GM23248 (cell line): ENCODE results near the gene PCDHGA1. TPM values are rescaled to one million over a fixed set of nuclear protein-coding genes. Genes with fewer than 3 reads are reported as not detected.

ENCODE experiments used
- DNase-seq: peaks from one replicate; pipeline ENCODE4 v3.0.0-alpha.2; 2015
- H2AFZ ChIP-seq: fragments of 200-600 bp; sonication (generic); 2 replicates; pipeline ENCODE4 v1.6.1; 2016; ENCODE audit warnings: antibody characterized with exemption
- H3F3A ChIP-seq: fragments of 200-600 bp; sonication (generic); 2 replicates; pipeline ENCODE4 v1.6.1; 2016; ENCODE audit warnings: mild to moderate bottlenecking, antibody characterized with exemption, mixed run types; ENCODE audit not compliant: insufficient read depth
- H3K27ac ChIP-seq: fragments of 200-600 bp; sonication (generic); 2 replicates; pipeline ENCODE4 v1.5.1; 2016; ENCODE audit warnings: mild to moderate bottlenecking
- H3K27me3 ChIP-seq: fragments of 200-600 bp; sonication (generic); replicated peaks from 2 replicates; pipeline ENCODE4 v1.6.1; 2016; ENCODE audit warnings: mild to moderate bottlenecking; ENCODE audit not compliant: insufficient read depth
- H3K36me3 ChIP-seq: fragments of 200-600 bp; sonication (generic); 2 replicates; pipeline ENCODE4 v1.6.1; 2016; ENCODE audit warnings: low read depth, mild to moderate bottlenecking
- H3K4me1 ChIP-seq: fragments of 200-600 bp; sonication (generic); 2 replicates; pipeline ENCODE4 v1.6.1; 2016; ENCODE audit warnings: mild to moderate bottlenecking; ENCODE audit not compliant: insufficient read depth
- H3K4me2 ChIP-seq: fragments of 200-600 bp; sonication (generic); one replicate; pipeline ENCODE4 v1.6.1; 2016; ENCODE audit warnings: mild to moderate bottlenecking; ENCODE audit not compliant: unreplicated experiment
- H3K4me3 ChIP-seq: fragments of 200-600 bp; sonication (generic); 2 replicates; pipeline ENCODE4 v1.5.1; 2016; ENCODE audit warnings: mild to moderate bottlenecking
- H3K79me2 ChIP-seq: fragments of 200-600 bp; sonication (generic); 2 replicates; pipeline ENCODE4 v1.6.1; 2016; ENCODE audit warnings: mild to moderate bottlenecking; ENCODE audit not compliant: insufficient read depth
- H3K9ac ChIP-seq: fragments of 200-600 bp; sonication (generic); 2 replicates; pipeline ENCODE4 v1.6.1; 2016; ENCODE audit warnings: mild to moderate bottlenecking
- H3K9me2 ChIP-seq: fragments of 200-600 bp; sonication (generic); 2 replicates; pipeline ENCODE4 v1.6.1; 2016; ENCODE audit warnings: mixed run types, mild to moderate bottlenecking, moderate library complexity; ENCODE audit not compliant: insufficient read depth
- H3K9me3 ChIP-seq: fragments of 200-600 bp; sonication (generic); one replicate; pipeline ENCODE4 v1.6.1; 2017; ENCODE audit warnings: low read depth
- H4K20me1 ChIP-seq: fragments of 200-600 bp; sonication (generic); 2 replicates; pipeline ENCODE4 v1.6.0; 2016; ENCODE audit not compliant: insufficient read depth
- EZH2 ChIP-seq: fragments of 200-600 bp; sonication (generic); IDR thresholded peaks from 2 replicates; pipeline ENCODE4 v1.6.1; 2018; ENCODE audit warnings: antibody characterized with exemption, mild to moderate bottlenecking; ENCODE audit not compliant: insufficient read depth, poor library complexity, severe bottlenecking
- EZH2phosphoT487 ChIP-seq: fragments of 200-600 bp; sonication (generic); IDR thresholded peaks from 2 replicates; pipeline ENCODE4 v1.6.1; 2018; ENCODE audit warnings: antibody characterized with exemption, moderate library complexity, mild to moderate bottlenecking, low read depth; ENCODE audit not compliant: insufficient read depth
- WGBS, 2 experiments: methylation state at CpG; one replicate each; pipeline ENCODE4 v1.1.6; 2015 to 2017; ENCODE audit warnings: low lambda C conversion rate in 2 of 2, low coverage in 1 of 2; ENCODE audit errors: missing lambda C conversion rate in 2 of 2; 5-methylcytosine and 5-hydroxymethylcytosine counted together
- in situ Hi-C: fragments of 300-500 bp; cut with MboI; formaldehyde crosslinking; loops from 2 replicates; pipeline ENCODE4 v1.15.0; 2020
- polyA plus RNA-seq: library from polyadenylated mRNA; unstranded; fragments of >200 nt; fragmentation: Nextera tagmentation; extraction: Ambion mirVana; gene quantifications from 2 replicates; pipeline ENCODE4 v1.2.1, GENCODE V29; 2016
- total RNA-seq: library from RNA; depleted of rRNA; stranded (reverse); fragments of >200 nt; shearing (Covaris generic); gene quantifications from 2 replicates; pipeline ENCODE4 v1.2.3, GENCODE V29; 2014

The PCDHGA1 gene
- total and polyA plus RNA-seq, 2 experiments from 2014 or later = 0.63 to 1.8 TPM

DNA sequence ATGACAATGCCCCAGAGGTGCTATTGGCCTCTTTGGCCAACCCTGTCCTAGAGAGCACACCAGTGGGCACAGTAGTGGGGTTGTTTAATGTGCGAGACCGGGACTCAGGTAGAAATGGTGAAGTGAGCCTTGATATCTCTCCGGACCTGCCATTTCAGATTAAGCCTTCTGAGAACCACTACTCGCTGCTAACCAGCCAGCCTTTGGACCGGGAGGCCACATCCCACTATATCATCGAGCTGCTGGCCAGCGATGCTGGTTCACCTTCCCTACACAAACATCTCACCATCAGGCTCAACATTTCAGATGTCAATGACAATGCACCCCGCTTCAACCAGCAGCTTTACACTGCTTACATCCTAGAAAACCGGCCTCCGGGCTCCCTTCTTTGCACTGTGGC is 160.0 kb downstream of the PCDHGA1 start:
- H3K36me3 ChIP-seq = no peaks in the 10 kb centered on the region
- H3F3A ChIP-seq = peaks cover 36% of the 10 kb centered on the region
- H3K9ac ChIP-seq = no peak overlapping the region
- no peaks in the 10 kb centered on the region for H3K27me3 ChIP-seq
- H3K4me3 ChIP-seq = no peak overlapping the region
- H3K79me2 ChIP-seq = peaks cover 84% of the 10 kb centered on the region
- WGBS, 2 experiments = 93 to 96% methylated on average over 10 of the region's 10 CpGs
- no peaks in the 10 kb centered on the region for H4K20me1 ChIP-seq
- no peaks in the 10 kb centered on the region for H3K9me3 ChIP-seq
- no peaks in the 10 kb centered on the region for H3K9me2 ChIP-seq
- no peak overlapping the region for H2AFZ ChIP-seq
- H3K4me2 ChIP-seq = no peak overlapping the region
- H3K27ac ChIP-seq = no peak overlapping the region
- H3K4me1 ChIP-seq = peaks cover 40% of the 10 kb centered on the region
- in situ Hi-C loops = no loop called here
- TF ChIP-seq EZH2 (no peak), EZH2phosphoT487 (no peak)
- no peak for DNase-seq

DNA sequence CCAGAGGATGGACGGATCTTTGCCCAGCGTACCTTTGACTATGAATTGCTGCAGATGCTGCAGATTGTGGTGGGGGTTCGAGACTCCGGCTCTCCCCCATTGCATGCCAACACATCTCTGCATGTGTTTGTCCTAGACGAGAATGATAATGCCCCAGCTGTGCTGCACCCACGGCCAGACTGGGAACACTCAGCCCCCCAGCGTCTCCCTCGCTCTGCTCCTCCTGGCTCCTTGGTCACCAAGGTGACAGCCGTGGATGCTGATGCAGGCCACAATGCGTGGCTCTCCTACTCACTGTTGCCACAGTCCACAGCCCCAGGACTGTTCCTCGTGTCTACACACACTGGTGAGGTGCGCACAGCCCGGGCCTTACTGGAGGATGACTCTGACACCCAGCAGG is 160.5 kb downstream of the PCDHGA1 start:
- TF ChIP-seq EZH2 = no peak
- Histone ChIP-seq H3K4me1 (peaks cover 40% of the 10 kb centered on the region), H2AFZ (no peak overlapping the region), H3K4me2 (no peak overlapping the region), H3F3A (peaks cover 36% of the 10 kb centered on the region), H3K27ac (no peak overlapping the region), H3K9me2 (no peaks in the 10 kb centered on the region), H3K79me2 (peaks cover 84% of the 10 kb centered on the region), H3K9me3 (no peaks in the 10 kb centered on the region), H4K20me1 (no peaks in the 10 kb centered on the region), H3K4me3 (no peak overlapping the region), H3K9ac (no peak overlapping the region), H3K36me3 (no peaks in the 10 kb centered on the region), H3K27me3 (no peaks in the 10 kb centered on the region)
- 91 to 92% methylated on average over 13 of the region's 13 CpGs for WGBS, 2 experiments
- in situ Hi-C loops = no loop called here
- DNase-seq = no peak

DNA sequence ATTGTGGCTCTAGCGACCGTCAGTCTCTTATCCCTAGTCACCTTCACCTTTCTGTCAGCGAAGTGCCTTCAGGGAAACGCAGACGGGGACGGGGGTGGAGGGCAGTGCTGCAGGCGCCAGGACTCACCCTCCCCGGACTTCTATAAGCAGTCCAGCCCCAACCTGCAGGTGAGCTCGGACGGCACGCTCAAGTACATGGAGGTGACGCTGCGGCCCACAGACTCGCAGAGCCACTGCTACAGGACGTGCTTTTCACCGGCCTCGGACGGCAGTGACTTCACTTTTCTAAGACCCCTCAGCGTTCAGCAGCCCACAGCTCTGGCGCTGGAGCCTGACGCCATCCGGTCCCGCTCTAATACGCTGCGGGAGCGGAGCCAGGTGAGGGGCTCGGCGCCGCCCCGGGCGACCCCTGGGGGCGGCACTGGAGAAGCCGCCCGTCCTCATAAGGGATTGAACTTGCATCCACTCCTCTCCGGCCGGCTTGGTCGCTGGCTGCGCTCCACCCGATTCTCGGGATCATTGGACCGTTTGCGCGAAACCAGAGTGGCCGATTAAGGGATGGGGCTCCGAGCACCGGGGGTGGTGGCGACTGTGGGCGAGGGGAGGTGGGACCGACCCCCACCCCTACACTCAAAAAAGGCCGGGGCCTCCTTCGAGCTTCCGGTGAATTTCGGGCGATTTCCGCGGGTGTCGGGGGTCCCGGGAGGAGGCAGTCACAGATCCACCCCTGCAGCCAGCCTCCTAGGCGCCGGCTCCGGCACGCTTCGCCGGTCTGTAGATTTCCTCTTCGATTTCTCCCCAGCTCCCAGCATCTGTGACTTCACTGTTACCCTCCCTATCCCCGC is 161.2 kb downstream of the PCDHGA1 start:
- H3K36me3 ChIP-seq = no peaks in the 10 kb centered on the region
- no peak overlapping the region for H3K4me2 ChIP-seq
- no peaks in the 10 kb centered on the region for H3K9me3 ChIP-seq
- DNase-seq = no peak
- no peak overlapping the region for H2AFZ ChIP-seq
- WGBS, 2 experiments = 83 to 88% methylated on average over 58 to 66 of the region's 66 CpGs
- peaks cover 36% of the 10 kb centered on the region for H3F3A ChIP-seq
- no peaks in the 10 kb centered on the region for H3K27me3 ChIP-seq
- no peaks in the 10 kb centered on the region for H4K20me1 ChIP-seq
- no peak overlapping the region for H3K27ac ChIP-seq
- no peak overlapping the region for H3K4me3 ChIP-seq
- in situ Hi-C loops = no loop called here
- no peak for TF ChIP-seq EZH2phosphoT487
- TF ChIP-seq EZH2 = no peak
- no peaks in the 10 kb centered on the region for H3K9me2 ChIP-seq
- no peak overlapping the region for H3K9ac ChIP-seq
- peaks cover 76% of the 10 kb centered on the region for H3K79me2 ChIP-seq
- peaks cover 40% of the 10 kb centered on the region for H3K4me1 ChIP-seq

DNA sequence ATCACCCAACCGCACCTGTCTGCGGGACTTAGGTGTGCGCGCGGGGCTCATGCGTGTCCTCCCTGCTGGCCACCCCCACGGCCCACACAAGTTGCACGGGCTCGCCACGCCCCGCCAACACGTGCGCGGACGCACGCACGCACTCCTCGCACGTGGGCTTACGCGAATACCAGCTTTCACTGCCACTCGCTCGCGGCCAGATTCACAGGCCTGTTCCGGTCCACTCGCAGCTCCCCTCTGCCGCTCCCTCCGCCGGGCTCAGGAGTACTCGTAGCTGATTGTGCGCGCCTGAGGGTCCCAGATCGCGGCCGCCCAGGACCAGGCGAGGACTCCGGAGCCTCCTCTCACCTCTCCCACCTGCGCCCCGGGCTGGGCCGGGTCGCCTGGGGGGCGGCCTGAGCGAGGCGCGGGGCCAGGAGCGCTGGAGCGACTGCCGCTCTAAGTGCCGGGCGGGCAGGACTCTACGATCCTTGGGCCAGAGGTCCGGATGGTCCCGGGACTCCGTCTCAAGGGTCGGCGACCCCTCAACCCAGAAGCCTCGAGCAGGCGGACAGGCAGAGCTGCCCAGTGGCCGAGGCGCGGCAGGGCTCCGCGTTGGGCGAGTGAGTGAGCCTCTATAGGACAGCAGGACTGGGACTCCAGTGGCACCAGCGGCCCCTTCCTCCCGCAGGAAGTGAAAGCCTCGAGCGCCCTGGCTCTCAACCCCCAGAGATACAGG is 162.0 kb downstream of the PCDHGA1 start:
- Histone ChIP-seq H3K27me3 (no peaks in the 10 kb centered on the region), H3K4me2 (no peak overlapping the region), H3K9ac (no peak overlapping the region), H3K9me3 (no peaks in the 10 kb centered on the region), H3K4me1 (peaks cover 40% of the 10 kb centered on the region), H3K4me3 (no peak overlapping the region), H3K36me3 (no peaks in the 10 kb centered on the region), H4K20me1 (no peaks in the 10 kb centered on the region), H3F3A (peaks cover 35% of the 10 kb centered on the region), H2AFZ (no peak overlapping the region), H3K27ac (no peak overlapping the region), H3K9me2 (no peaks in the 10 kb centered on the region), H3K79me2 (peaks cover 68% of the 10 kb centered on the region)
- TF ChIP-seq EZH2 (no peak), EZH2phosphoT487 (no peak)
- in situ Hi-C loops = no loop called here
- 85 to 95% methylated on average over 33 to 68 of the region's 68 CpGs for WGBS, 2 experiments
- no peak for DNase-seq
